ENCODE results near the gene FAM107B.
A peak's percentile ranks its signal among the peaks of the same experiment; 100 is the strongest.

DNA sequence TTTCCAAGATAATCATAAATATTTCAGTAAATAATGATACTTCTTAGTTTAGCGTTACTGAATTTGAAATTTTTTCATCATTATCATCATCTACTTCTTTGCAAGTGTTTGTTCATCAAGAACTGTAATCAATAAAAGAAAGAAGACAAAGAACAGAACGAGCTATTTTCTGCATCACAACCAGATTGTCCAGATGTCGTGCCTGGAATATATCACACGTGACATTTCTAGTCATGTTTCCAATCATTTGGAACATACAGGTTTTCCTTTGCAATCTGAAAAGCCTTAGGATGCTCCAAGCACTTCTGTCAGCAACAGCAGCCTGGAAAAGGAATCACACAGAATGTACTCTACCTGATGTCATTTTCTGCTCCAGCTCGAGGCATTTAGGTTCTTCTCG, 107.4 kb downstream of the FAM107B start:
- TF ChIP-seq ZNF565 (CRISPR knock-in tag; conservative IDR thresholded peaks at IDR 0.05; ENCODE audit: low read depth) (no peak), ZNF8 (CRISPR knock-in tag; IDR thresholded peaks at IDR 0.05) (no peak)
- TF ChIP-seq, protein P1, sequence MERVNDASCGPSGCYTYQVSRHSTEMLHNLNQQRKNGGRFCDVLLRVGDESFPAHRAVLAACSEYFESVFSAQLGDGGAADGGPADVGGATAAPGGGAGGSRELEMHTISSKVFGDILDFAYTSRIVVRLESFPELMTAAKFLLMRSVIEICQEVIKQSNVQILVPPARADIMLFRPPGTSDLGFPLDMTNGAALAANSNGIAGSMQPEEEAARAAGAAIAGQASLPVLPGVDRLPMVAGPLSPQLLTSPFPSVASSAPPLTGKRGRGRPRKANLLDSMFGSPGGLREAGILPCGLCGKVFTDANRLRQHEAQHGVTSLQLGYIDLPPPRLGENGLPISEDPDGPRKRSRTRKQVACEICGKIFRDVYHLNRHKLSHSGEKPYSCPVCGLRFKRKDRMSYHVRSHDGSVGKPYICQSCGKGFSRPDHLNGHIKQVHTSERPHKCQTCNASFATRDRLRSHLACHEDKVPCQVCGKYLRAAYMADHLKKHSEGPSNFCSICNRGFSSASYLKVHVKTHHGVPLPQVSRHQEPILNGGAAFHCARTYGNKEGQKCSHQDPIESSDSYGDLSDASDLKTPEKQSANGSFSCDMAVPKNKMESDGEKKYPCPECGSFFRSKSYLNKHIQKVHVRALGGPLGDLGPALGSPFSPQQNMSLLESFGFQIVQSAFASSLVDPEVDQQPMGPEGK (CRISPR knock-in tag; IDR thresholded peaks at IDR 0.05; ENCODE audit: borderline replicate concordance), result no peak
- TF ChIP-seq, protein P2, sequence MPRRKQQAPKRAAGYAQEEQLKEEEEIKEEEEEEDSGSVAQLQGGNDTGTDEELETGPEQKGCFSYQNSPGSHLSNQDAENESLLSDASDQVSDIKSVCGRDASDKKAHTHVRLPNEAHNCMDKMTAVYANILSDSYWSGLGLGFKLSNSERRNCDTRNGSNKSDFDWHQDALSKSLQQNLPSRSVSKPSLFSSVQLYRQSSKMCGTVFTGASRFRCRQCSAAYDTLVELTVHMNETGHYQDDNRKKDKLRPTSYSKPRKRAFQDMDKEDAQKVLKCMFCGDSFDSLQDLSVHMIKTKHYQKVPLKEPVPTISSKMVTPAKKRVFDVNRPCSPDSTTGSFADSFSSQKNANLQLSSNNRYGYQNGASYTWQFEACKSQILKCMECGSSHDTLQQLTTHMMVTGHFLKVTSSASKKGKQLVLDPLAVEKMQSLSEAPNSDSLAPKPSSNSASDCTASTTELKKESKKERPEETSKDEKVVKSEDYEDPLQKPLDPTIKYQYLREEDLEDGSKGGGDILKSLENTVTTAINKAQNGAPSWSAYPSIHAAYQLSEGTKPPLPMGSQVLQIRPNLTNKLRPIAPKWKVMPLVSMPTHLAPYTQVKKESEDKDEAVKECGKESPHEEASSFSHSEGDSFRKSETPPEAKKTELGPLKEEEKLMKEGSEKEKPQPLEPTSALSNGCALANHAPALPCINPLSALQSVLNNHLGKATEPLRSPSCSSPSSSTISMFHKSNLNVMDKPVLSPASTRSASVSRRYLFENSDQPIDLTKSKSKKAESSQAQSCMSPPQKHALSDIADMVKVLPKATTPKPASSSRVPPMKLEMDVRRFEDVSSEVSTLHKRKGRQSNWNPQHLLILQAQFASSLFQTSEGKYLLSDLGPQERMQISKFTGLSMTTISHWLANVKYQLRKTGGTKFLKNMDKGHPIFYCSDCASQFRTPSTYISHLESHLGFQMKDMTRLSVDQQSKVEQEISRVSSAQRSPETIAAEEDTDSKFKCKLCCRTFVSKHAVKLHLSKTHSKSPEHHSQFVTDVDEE (CRISPR knock-in tag; IDR thresholded peaks at IDR 0.05), result peak; percentile 95

All from SK-N-SH treated with all-trans-retinoic acid at 6 μM for 48 hours (cell line).